ENCODE measurements around the gene CACNA2D4. TPM values are rescaled to one million over a fixed set of nuclear protein-coding genes. Genes with fewer than 3 reads are reported as not detected.

Gene CACNA2D4
- total and polyA plus RNA-seq, 2 donors (not counting 3 experiments of a cell fraction or from before 2014, with no cell fraction given): 0.58 to 0.73 TPM

GRCh38 chr12:1787714-1788113, 130.7 kb downstream of the CACNA2D4 start:
- dilution Hi-C loops (cut with MboI; ENCODE audit: extremely low pct_ligation_motif_present, low sequenced_read_pairs): no loop called here
- no peaks in the 10 kb centered on the region for H3K9me3 ChIP-seq (replicated peaks; ENCODE audit: control insufficient read depth, insufficient read depth, low read length)
- no peak overlapping the region for H3K27ac ChIP-seq (ENCODE audit: insufficient read depth, low read depth, low read length)
- CTCF ChIA-PET: interaction anchor here (0.9 to 5.9 kb wide), 4 partner anchors 106 to 153 kb away, joined by 3 to 840 read pairs (median 4); no protein-coding TSS in a partner anchor
- H3K4me1 ChIP-seq (ENCODE audit: control insufficient read depth, extremely low read depth, insufficient read depth, low read length): no peaks in the 10 kb centered on the region
- H3K9ac ChIP-seq (replicated peaks; ENCODE audit: extremely low read depth, insufficient read depth, low read length): no peak overlapping the region
- no peak overlapping the region for H2AFZ ChIP-seq (ENCODE audit: low read depth, low read length)
- no peak overlapping the region for H3K4me3 ChIP-seq (replicated peaks in 1 of 3; ENCODE audit: insufficient read depth in 1 of 3, low read depth in 1 of 3, low read length in 3 of 3)
- H4K20me1 ChIP-seq (replicated peaks; ENCODE audit: control insufficient read depth, extremely low read depth, insufficient read depth, low read length): no peaks in the 10 kb centered on the region
- no peak for TF ChIP-seq EZH2 (IDR thresholded peaks at IDR 0.05; ENCODE audit: borderline replicate concordance, low read depth, low read length, severe bottlenecking)
- no peak overlapping the region for H3K4me2 ChIP-seq (ENCODE audit: insufficient read depth, low read length)
- intact Hi-C loops (cut with micrococcal nuclease): no loop called here
- H3K79me2 ChIP-seq (ENCODE audit: control insufficient read depth, insufficient read depth, low read length): no peaks in the 10 kb centered on the region
- DNase-seq (ENCODE audit: low read depth, low spot score): no peak
- no TSS peak for BruUV-seq (replicated peaks)
- no peak for FAIRE-seq
- H3K27me3 ChIP-seq (ENCODE audit: control insufficient read depth in 2 of 2, insufficient read depth in 2 of 2, low read length in 2 of 2): no peaks in the 10 kb centered on the region
- H3K36me3 ChIP-seq (ENCODE audit: control insufficient read depth in 2 of 2, extremely low read depth in 1 of 2, insufficient read depth in 2 of 2, low read length in 2 of 2): peaks cover 0 to 9% of the 10 kb centered on the region in 2 experiments
- no peaks in the 10 kb centered on the region for H3K9me1 ChIP-seq (replicated peaks; ENCODE audit: control insufficient read depth, extremely low read depth, insufficient read depth, low read length)
- POLR2A ChIA-PET: no interaction called here

DNA sequence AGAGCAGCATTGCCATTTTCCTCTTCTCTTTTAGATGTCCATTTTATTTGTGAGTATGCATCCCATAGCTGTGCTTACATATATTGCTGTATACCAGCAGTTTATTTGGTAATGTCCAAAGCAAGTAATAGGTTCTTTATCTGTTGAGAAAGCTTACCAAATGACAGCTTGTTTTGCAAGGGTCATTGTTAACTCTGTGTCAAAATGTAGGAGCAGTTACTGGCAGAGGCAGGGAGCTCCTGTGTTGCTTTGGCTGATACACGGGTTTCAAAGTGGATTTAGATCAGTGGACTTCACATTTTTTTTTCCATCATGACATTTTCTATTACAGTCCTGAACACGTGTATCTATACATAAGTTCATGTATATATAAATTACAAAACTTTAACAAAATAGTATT, 136.2 kb downstream of the CACNA2D4 start:
- dilution Hi-C loops (cut with MboI; ENCODE audit: extremely low pct_ligation_motif_present, low sequenced_read_pairs): no loop called here
- no peaks in the 10 kb centered on the region for H3K9me1 ChIP-seq (replicated peaks; ENCODE audit: control insufficient read depth, extremely low read depth, insufficient read depth, low read length)
- POLR2A ChIA-PET: no interaction called here
- no TSS peak for BruUV-seq (replicated peaks)
- no peak overlapping the region for H3K9ac ChIP-seq (replicated peaks; ENCODE audit: extremely low read depth, insufficient read depth, low read length)
- DNase-seq (ENCODE audit: low read depth, low spot score) (no peak), FAIRE-seq (no peak)
- no peak for TF ChIP-seq MYC (IDR thresholded peaks at IDR 0.05; ENCODE audit: low read depth, low read length)
- TF ChIP-seq GATA2 (IDR thresholded peaks at IDR 0.05; ENCODE audit: insufficient read depth, insufficient read length, low read depth, low read length): no peak
- no peak for TF ChIP-seq POLR2A (IDR thresholded peaks at IDR 0.05; ENCODE audit: low read depth, low read length)
- TF ChIP-seq, protein P1, sequence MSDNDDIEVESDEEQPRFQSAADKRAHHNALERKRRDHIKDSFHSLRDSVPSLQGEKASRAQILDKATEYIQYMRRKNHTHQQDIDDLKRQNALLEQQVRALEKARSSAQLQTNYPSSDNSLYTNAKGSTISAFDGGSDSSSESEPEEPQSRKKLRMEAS (IDR thresholded peaks at IDR 0.05; ENCODE audit: insufficient read depth, insufficient read length): no peak
- no peak for TF ChIP-seq JUN (IDR thresholded peaks at IDR 0.05; ENCODE audit: borderline replicate concordance, insufficient read depth, insufficient read length, low read depth)
- TF ChIP-seq POLR2AphosphoS5 (IDR thresholded peaks at IDR 0.05; ENCODE audit: insufficient read depth, low read depth, low read length): no peak
- no peak for TF ChIP-seq EZH2 (IDR thresholded peaks at IDR 0.05; ENCODE audit: borderline replicate concordance, low read depth, low read length, severe bottlenecking)
- no peak for TF ChIP-seq FOS (IDR thresholded peaks at IDR 0.05; ENCODE audit: borderline replicate concordance, insufficient read depth, low read length)
- TF ChIP-seq CTCF (IDR thresholded peaks at IDR 0.05; ENCODE audit: extremely low read depth in 1 of 2, insufficient read depth in 1 of 2, low read depth in 1 of 2, low read length in 2 of 2): no peak
- peaks cover 9% of the 10 kb centered on the region for H3K4me1 ChIP-seq (ENCODE audit: control insufficient read depth, extremely low read depth, insufficient read depth, low read length)
- H3K79me2 ChIP-seq (ENCODE audit: control insufficient read depth, insufficient read depth, low read length): peaks cover 2% of the 10 kb centered on the region
- H3K27ac ChIP-seq (ENCODE audit: insufficient read depth, low read depth, low read length): no peak overlapping the region
- no peak overlapping the region for H3K4me2 ChIP-seq (ENCODE audit: insufficient read depth, low read length)
- intact Hi-C loops (cut with micrococcal nuclease): no loop called here
- H4K20me1 ChIP-seq (replicated peaks; ENCODE audit: control insufficient read depth, extremely low read depth, insufficient read depth, low read length): no peaks in the 10 kb centered on the region
- no peaks in the 10 kb centered on the region for H3K27me3 ChIP-seq (ENCODE audit: control insufficient read depth in 2 of 2, insufficient read depth in 2 of 2, low read length in 2 of 2)
- peaks cover 6 to 7% of the 10 kb centered on the region in 2 experiments for H3K36me3 ChIP-seq (ENCODE audit: control insufficient read depth in 2 of 2, extremely low read depth in 1 of 2, insufficient read depth in 2 of 2, low read length in 2 of 2)
- CTCF ChIA-PET: interaction anchor here (0.9 to 2.0 kb wide), 4 partner anchors 9 to 127 kb away, joined by 3 to 11 read pairs (median 3); partner anchors contain the start of gene ADIPOR2
- no peaks in the 10 kb centered on the region for H3K9me3 ChIP-seq (replicated peaks; ENCODE audit: control insufficient read depth, insufficient read depth, low read length)
- no peak overlapping the region for H2AFZ ChIP-seq (ENCODE audit: low read depth, low read length)
- H3K4me3 ChIP-seq (replicated peaks in 1 of 3; ENCODE audit: insufficient read depth in 1 of 3, low read depth in 1 of 3, low read length in 3 of 3): no peak overlapping the region

Data from endothelial cell of umbilical vein (primary cell).